K562 (cell line): ENCODE measurements around the gene CLIP2. TPM values are rescaled to one million over a fixed set of nuclear protein-coding genes. Genes with fewer than 3 reads are reported as not detected.
A peak's percentile ranks its signal among the peaks of the same experiment; 100 is the strongest.

Experiments
- ELF4 ChIP-seq: fragments of 450-650 bp; formaldehyde crosslinking; IDR thresholded peaks from 2 replicates; pipeline ENCODE4 v1.4.0; 2022; ENCODE audit warnings: missing genetic modification characterization
- FOXO4 ChIP-seq: fragments of 450-650 bp; formaldehyde crosslinking; IDR thresholded peaks from 2 replicates; pipeline ENCODE4 v1.4.0; 2020; ENCODE audit warnings: mild to moderate bottlenecking, moderate library complexity
- SP1 ChIP-seq: sonication (generic); formaldehyde crosslinking; IDR thresholded peaks from 2 replicates; pipeline ENCODE4 v1.8.1; 2022; ENCODE audit warnings: mild to moderate bottlenecking, missing genetic modification reagents
- ZBTB33 ChIP-seq: sonication (generic); formaldehyde crosslinking; IDR thresholded peaks from 2 replicates; pipeline ENCODE4 v1.8.1; 2023; ENCODE audit warnings: mild to moderate bottlenecking, missing genetic modification reagents
- ZNF449 ChIP-seq: fragments of 250-450 bp; sonication (Bioruptor Pico); IDR thresholded peaks from 2 replicates; pipeline ENCODE4 v1.8.0; 2022; ENCODE audit warnings: moderate library complexity, mild to moderate bottlenecking, inconsistent platforms
- ZNF592 ChIP-seq: fragments of 450-650 bp; IDR thresholded peaks from 2 replicates; pipeline ENCODE4 v1.6.1; 2017; ENCODE audit warnings: antibody characterized with exemption, mild to moderate bottlenecking
- polyA plus RNA-seq, 8 experiments: library from polyadenylated mRNA; depleted of rRNA in 4 of 8; stranded (reverse) in 5 of 8; unstranded in 3 of 8; fragments of >200 nt; fragmentation: Nextera tagmentation in 2 of 8; fragmentation: Illumina TruSeq in 1 of 8; extraction: Ambion mirVana in 2 of 8; extraction: Trizol in 1 of 8; gene quantifications; 2 replicates each; pipeline versions ENCODE4 v1.2.1 to v1.2.3, GENCODE V29; 2011 to 2014; ENCODE audit warnings: inconsistent platforms in 1 of 8, missing spikeins in 1 of 8
- total RNA-seq, 7 experiments: library from RNA; depleted of rRNA in 6 of 7; stranded (reverse); fragments of >200 nt in 6 of 7; fragmentation: Illumina TruSeq in 2 of 7; extraction: Trizol in 2 of 7; gene quantifications; 2 replicates each; pipeline versions ENCODE4 v1.2.1 to v1.2.3, GENCODE V29; 2011 to 2021; ENCODE audit warnings: low replicate concordance in 1 of 7

CLIP2 gene
- total and polyA plus RNA-seq, 9 of the 15 experiments (the other 6 are each of a cell fraction or from before 2014, with no cell fraction given) = 0.07 to 5.4 (median 2.1) TPM

- TF ChIP-seq FOXO4 (CRISPR knock-in tag) (0 out of 2 replicates have a peak, but pooled peaks have one; percentile 36), SP1 (CRISPR knock-in tag) (peak; percentile 72; the same call in 1 of the 2 replicates), ZNF592 (no peak), ZBTB33 (CRISPR knock-in tag) (no peak), ELF4 (CRISPR knock-in tag) (0 out of 2 replicates have a peak, but pooled peaks have one; percentile 47), ZNF449 (CRISPR knock-in tag) (no peak)
Measured at GRCh38 chr7:74289018-74289658, at the start of gene CLIP2 (continued).
